NCI-H82 treated with DMSO at 0.1 percent for 48 hours (cell line): ENCODE data around the gene UBE2L3.
"Not testable (repeated sequence)": the region's sequence is repeated elsewhere in the genome, so short reads cannot be mapped to it uniquely, and the experiment has no call there.

Experiments
- DNase-seq: peaks from one replicate; lab custom pipeline; 2025; ENCODE audit not compliant: unreplicated experiment; lab: John Stamatoyannopoulos, UW

The UBE2L3 gene

GRCh38 chr22:21642584-21643448 lies 75.3 kb downstream of the UBE2L3 start:
- no peak for DNase-seq

DNA sequence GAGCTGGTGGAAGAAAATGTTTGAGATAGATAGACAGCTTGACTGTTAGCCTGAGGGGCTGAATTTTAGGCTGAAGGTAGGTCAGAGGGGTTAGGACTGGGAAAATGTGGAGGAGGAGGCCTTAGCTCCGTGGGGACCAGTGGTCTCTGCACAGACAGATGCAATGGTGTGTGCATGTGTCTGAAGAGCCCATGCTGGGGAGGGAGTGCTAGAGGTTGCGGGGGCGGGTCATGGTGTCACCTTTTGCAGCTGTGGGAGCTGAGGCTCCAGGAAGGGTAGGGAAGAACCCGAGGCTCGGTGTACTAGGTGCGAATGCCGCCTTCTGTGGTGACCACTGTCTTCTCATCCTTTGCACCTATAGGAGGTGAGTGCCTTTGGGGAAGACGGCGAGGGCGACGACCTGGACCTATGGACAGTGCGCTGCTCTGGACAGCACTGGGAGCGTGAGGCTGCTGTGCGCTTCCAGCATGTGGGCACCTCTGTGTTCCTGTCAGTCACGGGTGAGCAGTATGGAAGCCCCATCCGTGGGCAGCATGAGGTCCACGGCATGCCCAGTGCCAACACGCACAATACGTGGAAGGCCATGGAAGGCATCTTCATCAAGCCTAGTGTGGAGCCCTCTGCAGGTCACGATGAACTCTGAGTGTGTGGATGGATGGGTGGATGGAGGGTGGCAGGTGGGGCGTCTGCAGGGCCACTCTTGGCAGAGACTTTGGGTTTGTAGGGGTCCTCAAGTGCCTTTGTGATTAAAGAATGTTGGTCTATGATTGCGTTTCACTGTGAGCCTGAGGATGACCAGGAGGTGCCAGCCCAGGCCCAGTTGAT lies 76.2 kb downstream of the UBE2L3 start:
- DNase-seq: no peak

DNA sequence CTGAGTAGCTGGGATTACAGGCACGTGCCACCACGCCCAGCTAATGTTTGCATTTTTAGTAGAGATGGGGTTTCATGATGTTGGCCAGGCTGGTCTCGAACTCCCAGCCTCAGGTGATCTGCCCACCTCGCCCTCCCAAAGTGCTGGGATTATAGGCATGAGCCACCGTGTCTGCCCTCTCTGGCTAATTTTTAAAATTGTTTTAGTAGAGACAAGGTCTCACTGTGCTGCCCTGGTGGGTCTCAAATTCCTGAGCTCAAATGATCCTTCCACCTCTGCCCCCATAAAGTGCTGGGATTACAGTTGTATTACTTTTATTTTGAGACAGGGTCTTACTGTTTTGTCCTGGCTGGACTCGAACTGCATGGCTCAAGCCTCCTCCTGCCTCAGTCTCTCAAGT lies 78.0 kb downstream of the UBE2L3 start:
- DNase-seq: not testable (repeated sequence)

GRCh38 chr22:21646608-21647590 lies 79.4 kb downstream of the UBE2L3 start:
- DNase-seq: peak; percentile 47

DNA sequence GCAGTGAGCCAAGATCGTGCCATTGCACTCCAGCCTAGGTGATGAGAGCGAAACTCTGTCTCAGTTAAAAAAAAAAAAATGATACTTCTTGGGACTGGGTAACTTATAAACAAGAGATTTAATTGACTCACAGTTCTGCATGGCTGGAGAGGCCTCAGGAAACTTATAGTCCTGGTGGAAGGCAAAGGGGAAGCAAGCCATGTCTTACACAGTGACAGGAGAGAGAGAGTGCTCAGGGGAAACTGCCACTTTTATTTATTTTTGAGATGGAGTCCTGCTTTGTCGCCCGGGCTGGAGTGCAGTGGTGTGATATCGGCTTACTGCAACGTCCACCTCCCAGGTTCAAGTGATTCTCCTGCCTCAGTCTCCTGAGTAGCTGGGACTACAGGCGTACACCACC lies 82.8 kb downstream of the UBE2L3 start:
- no peak for DNase-seq

GRCh38 chr22:21650823-21651520 lies 83.5 kb downstream of the UBE2L3 start:
- no peak for DNase-seq

DNA sequence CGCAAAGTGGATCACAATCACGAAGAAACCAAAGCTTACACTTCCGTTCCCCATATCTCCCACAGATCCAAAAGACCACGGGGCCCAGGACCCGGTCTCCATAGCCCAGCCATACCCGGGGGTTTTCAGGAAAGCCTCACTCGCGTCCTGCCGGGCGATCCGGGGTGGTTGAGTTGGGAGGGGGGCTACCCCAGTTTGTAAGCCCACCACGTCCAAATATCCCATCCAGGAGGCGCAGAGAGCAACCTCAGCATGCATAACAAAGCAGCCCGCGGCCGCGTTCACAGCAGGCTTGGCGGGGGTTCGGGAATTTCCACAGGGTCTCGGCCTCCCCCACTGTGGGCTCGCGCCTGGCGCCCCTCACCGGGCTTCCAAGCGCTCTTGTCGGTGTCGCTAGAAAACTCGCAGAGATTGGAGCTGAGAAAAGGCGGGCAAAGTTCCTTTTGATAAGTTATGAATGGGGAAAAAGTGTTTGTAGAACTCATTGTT lies 84.1 kb downstream of the UBE2L3 start:
- no peak for DNase-seq

GRCh38 chr22:21652010-21652546 lies 84.6 kb downstream of the UBE2L3 start:
- peak; percentile 66 for DNase-seq

- no peak for DNase-seq
These were observed 85.3 kb downstream of the UBE2L3 start for GRCh38 chr22:21652547-21653545.

DNA sequence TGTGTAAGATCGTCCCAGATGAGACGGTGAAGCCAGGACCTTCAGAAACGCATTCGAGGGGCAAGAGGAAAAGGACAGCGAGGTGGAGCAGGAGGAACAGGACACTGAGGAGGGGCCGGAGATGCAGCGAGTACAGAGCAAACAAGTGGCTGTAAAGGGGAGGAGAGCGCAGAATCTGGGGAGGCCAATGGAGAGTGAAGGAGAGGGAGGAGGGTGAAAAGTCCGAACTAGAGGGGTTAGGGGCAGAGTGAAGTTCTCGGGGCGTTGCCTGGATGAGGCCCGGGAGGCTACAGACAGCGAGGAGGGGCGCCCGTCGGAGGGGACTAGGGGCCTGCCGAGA lies 89.5 kb downstream of the UBE2L3 start:
- no peak for DNase-seq

- peak; percentile 51 for DNase-seq
These were observed 90.0 kb downstream of the UBE2L3 start for GRCh38 chr22:21657360-21658032.

DNA sequence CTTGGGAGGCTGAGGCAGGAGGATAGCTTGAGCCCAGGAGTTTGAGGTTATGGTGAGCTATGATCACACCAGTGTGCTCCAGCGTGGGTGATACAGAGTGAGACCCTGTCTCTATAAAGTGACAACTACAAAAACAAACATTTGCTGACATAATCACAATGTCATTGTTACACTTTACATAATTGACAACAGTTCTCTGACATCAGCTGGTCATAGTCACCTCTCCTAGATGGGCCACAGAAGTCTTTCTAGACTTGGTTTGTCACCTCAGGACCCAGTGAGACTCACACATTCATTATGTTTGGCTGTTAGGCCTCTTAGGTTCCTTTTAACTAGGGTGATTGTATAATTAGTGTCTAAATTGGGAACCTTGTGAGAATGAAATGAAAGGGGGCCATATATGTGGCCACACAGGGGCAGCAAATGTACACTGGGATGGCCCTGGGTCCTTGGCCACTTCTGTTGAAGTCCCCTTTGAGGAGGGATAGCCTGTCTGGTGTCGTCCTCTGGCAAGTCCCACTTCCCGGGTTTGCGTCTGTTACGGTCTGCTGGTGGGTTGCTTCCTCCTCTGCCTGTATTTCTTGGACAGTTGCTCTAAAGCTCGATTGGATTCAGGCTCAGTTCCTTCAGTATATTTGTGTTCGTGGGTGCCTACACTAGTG lies 92.5 kb downstream of the UBE2L3 start:
- DNase-seq: no peak

GRCh38 chr22:21660904-21661303 lies 93.4 kb downstream of the UBE2L3 start:
- no peak for DNase-seq

GRCh38 chr22:21661991-21662390 lies 94.5 kb downstream of the UBE2L3 start:
- DNase-seq: no peak

- no peak for DNase-seq
These were observed 96.2 kb downstream of the UBE2L3 start for GRCh38 chr22:21663738-21664137.

GRCh38 chr22:21665047-21665851 lies 97.7 kb downstream of the UBE2L3 start:
- DNase-seq: no peak

- no peak for DNase-seq
These were observed 99.3 kb downstream of the UBE2L3 start for GRCh38 chr22:21666786-21667185.
